Liver (tissue), 3 donors: ENCODE results near the gene DNAI4.
"Not testable (repeated sequence)": the region's sequence is repeated elsewhere in the genome, so short reads cannot be mapped to it uniquely, and the experiment has no call there.

Experiments
- CTCF ChIP-seq: fragments of 150-350 bp; IDR thresholded peaks from 2 replicates; pipeline ENCODE4 v1.5.1; 2017; ENCODE audit warnings: improper control_type of control experiment, low read depth, low read length; ENCODE audit not compliant: missing input control
- JUND ChIP-seq, 2 donors: IDR thresholded peaks; 2 replicates each; pipeline ENCODE4 v1.6.1; 2016; ENCODE audit warnings: antibody characterized with exemption in 2 of 2
- RAD21 ChIP-seq, 2 donors: IDR thresholded peaks; 2 replicates each; pipeline ENCODE4 v1.6.1; 2016; ENCODE audit warnings: antibody characterized with exemption in 2 of 2, mild to moderate bottlenecking in 2 of 2
- REST ChIP-seq: IDR thresholded peaks from 2 replicates; pipeline ENCODE4 v1.6.1; 2016; ENCODE audit warnings: antibody characterized with exemption, mild to moderate bottlenecking
- RXRA ChIP-seq, 2 donors: IDR thresholded peaks; 2 replicates each; pipeline ENCODE4 v1.6.1; 2017 to 2018; ENCODE audit warnings: antibody characterized with exemption in 2 of 2, mild to moderate bottlenecking in 1 of 2
- TAF1 ChIP-seq: conservative IDR thresholded peaks from 2 replicates; pipeline ENCODE4 v1.6.1; 2016; ENCODE audit warnings: antibody characterized with exemption, mild to moderate bottlenecking
- donor health status: healthy.
- donor health status: healthy.

DNA sequence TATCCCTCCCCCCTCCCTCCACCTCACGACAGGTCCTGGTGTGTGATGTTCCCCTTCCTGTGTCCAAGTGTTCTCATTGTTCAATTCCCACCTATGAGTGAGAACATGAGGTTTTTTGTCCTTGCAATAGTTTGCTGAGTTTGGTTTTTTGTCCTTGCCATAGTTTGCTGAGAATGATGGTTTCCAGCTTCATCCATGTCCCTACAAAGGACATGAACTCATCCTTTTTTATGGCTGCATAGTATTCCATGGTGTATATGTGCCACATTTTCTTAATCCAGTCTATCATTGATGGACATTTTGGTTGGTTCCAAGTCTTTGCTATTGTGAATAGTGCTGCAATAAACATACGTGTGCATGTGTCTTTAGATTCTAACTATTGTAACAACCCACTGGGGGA, 128.8 kb downstream of the DNAI4 start:
- TF ChIP-seq RAD21 (IDR thresholded peaks at IDR 0.05); CTCF; REST; TAF1; JUND (IDR thresholded peaks at IDR 0.05); RXRA (IDR thresholded peaks at IDR 0.05): not testable (repeated sequence)
